H1 (cell line): ENCODE results near the gene BCAS3. TPM values are rescaled to one million over a fixed set of nuclear protein-coding genes. Genes with fewer than 3 reads are reported as not detected.

Experiments
- NANOG ChIP-seq: IDR thresholded peaks from 2 replicates; pipeline ENCODE4 v1.6.1; 2011; ENCODE audit warnings: low read length, low read depth, mild to moderate bottlenecking, inconsistent platforms; ENCODE audit not compliant: insufficient read depth, poor library complexity, severe bottlenecking
- polyA plus RNA-seq, 7 experiments: library from polyadenylated mRNA; depleted of rRNA in 3 of 7; stranded (reverse) in 5 of 7; unstranded in 2 of 7; fragments of >200 nt in 5 of 7; fragments of 200-250 nt in 2 of 7; gene quantifications; 1 replicate in 5 of 7; 2 replicates in 1 of 7; 4 replicates in 1 of 7; pipeline versions ENCODE4 v1.2.1 to v1.2.3, GENCODE V29; 2011 to 2013; ENCODE audit warnings: missing spikeins in 2 of 7, mixed read lengths in 2 of 7
- total RNA-seq: library from RNA; stranded (reverse); fragmentation: NEBNext Ultra II Directional; extraction: Animal tissue kit (Norgen Biotek cat#: 25700); gene quantifications from 2 replicates; pipeline ENCODE4 v1.2.1, GENCODE V29; 2021

The BCAS3 gene
- total and polyA plus RNA-seq, 2 of the 8 experiments (the other 6 are each of a cell fraction or from before 2014, with no cell fraction given) = 9.9 to 13.3 TPM

- no peak for TF ChIP-seq NANOG
Measured at GRCh38 chr17:61411011-61411260, 733.3 kb downstream of the BCAS3 start (continued).
